NCI-H460 (cell line): ENCODE results near the gene KLHL20. TPM values are rescaled to one million over a fixed set of nuclear protein-coding genes. Genes with fewer than 3 reads are reported as not detected.
"Not testable (repeated sequence)": the region's sequence is repeated elsewhere in the genome, so short reads cannot be mapped to it uniquely, and the experiment has no call there.

Source experiments
- DNase-seq: peaks from one replicate; pipeline ENCODE4 v3.0.0-alpha.2; 2016; ENCODE audit warnings: low read depth; ENCODE audit errors: extremely low read depth
- total RNA-seq: library from RNA; depleted of rRNA; stranded (reverse); fragments of >200 nt; shearing (Covaris generic); gene quantifications from 2 replicates; pipeline ENCODE4 v1.2.3, GENCODE V29; 2014

Gene KLHL20
- total RNA-seq, 1 experiment from 2014 or later = 30.1 TPM

DNA sequence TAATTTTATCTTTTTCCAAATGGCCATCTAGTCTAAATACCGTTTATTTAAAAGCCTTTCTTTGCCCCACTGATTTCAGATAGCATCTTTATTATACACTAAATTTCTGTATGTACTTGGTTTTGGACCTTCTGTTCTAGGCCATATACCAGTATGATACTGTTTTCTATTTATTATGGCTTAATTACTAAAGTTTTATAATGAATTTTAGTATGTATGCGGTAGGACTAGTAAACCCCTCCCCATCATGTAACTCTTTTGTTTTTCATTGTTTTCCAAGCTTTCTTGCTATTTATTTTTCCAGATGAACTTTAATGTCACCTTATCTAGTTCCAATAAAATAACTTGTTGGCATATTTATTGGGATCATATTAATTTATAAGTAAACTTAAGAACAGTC lies 29.9 kb downstream of the KLHL20 start:
- no peak for DNase-seq

DNA sequence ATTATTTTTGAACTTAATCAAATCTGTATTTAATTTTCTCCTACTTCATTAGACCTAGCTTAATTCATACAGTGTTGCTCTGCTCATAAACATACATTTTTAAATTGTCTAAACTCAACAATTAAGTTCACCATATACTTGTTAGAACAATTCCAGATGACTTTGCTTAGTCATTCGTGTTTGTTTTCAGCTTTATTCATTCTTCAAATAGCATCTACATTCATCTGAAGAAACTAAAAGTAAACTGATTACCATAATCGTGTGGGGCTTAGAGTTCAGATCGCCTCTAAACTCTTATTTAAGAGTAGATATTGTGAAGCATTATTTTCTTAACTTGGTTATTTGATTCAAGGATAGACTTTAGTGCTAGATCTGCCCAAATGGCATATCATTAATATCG lies 34.4 kb downstream of the KLHL20 start:
- DNase-seq = no peak

DNA sequence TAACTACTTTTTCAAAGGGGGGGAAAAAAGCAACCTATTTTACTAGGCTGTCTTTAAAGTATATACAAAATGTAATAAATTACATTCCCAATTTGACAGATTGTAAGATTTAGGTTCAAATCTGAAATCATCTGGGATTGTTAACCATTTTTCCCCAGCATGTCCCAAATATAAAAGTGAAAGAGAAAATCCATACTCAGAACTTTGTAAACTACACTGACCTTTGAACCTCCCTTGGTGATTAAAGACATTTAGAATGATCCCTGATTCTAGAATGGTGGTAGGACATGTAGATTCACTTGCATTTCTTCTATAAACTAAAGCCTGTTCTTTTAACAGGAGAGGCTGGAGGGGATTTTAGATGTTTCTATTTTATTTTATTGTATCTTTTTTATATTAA lies 39.0 kb downstream of the KLHL20 start:
- no peak for DNase-seq

DNA sequence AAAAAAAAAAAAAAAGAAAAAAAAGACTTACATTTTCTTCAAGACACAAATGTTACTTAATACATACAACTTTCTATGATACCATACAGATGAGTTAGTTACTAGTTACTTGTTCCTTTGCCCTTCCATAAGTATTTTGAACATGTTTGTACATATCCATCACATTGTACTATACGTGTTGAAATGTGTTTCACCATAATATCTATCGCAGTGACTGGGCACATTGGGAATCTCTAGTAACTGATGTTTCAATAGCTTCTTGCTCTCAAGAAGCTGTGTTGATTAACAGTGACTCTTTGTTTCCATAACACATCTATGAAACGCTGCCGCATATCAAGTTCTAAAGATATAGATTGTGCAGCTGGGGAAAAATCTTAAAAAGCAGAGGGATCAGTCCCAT lies 42.9 kb downstream of the KLHL20 start:
- DNase-seq = no peak

DNA sequence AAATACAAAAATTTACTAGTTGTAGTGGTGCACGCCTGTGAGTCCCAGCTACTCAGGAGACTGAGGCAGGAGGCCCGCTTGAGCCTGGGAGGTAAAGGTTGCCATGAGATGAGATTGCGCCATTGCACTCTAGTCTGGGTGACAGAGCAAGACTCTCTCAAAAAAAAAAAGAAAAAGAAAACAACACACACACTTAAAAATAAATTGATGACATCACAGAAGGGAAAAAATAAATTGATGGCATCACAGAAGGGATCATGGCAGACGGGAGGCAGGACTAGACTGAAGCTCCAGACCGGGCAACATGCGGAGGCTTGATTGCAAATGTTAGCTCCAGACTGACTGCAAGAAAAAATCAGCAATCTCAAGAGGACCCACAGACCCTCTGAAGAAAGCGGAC lies 43.3 kb downstream of the KLHL20 start:
- DNase-seq = no peak

DNA sequence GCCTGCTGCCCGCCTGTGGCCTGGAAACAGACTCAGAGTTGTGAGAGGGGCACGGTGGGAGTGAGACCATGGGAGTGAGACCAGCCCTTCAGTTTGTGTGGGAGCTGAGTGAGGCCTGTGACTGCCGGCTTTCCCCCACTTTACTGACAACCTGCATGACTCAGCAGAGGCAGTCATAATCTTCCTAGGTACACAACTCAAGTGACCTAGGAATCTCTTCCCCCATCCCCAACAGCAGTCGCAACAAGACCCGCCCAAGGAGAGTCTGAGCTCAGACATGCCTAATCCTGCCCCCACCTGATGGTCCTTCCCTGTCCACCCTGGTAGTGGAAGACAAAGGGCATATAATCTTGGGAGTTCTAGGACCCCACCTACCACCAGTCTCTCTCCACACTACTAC lies 44.2 kb downstream of the KLHL20 start:
- DNase-seq = no peak

DNA sequence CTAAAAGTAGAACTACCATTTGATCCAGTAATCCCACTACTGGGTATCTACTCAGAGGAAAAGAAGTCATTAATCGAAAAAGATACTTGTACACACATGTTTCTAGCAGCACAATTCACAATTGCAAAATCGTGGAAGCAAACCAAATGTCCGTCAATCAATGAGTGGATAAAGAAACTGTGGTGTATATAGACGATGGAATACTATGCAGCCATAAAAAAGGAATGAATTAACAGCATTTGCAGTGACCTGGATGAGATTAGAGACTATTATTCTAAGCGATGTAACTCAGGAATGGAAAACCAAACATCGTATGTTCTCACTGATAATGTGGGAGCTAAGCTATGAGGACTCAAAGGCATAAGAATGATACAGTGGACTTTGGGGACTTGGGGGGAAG lies 49.5 kb downstream of the KLHL20 start:
- not testable (repeated sequence) for DNase-seq

DNA sequence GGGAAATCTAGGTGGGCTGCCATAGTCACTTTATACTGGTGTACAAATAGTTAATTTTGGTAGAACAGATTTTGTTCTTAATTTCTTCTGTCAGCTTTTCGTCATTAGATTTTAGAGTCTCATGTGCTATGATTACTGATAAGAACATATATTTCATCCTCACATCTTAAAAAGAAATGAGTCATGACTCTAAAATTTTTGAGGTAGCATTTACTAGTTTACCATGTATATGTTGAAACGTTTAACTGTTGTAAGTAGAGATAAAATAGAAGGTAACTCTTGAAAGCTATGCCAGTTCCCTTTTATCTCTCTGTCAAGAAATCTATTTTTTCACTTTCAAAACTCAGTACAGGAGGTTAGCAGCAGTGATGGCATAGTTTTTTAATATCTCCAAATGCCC lies 53.4 kb downstream of the KLHL20 start:
- DNase-seq = no peak

DNA sequence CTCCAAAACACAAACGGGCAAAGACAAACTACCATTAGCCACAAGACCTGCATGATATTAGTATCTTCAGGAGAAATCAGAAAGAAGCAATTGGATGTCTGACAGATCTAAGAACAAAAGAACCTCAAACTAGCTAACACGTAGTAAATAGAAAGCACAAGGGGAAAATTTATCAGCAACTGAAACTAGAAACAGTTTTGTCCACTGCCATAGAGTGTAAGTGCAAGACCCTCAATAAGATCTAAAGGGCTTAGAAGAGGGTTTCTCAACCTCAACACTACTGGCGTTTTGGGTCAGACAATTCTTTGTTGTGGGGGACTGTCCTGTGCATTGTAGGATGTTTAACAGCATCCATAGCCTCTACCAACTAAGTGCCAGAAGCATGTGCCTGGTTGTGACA lies 54.0 kb downstream of the KLHL20 start:
- DNase-seq = no peak

DNA sequence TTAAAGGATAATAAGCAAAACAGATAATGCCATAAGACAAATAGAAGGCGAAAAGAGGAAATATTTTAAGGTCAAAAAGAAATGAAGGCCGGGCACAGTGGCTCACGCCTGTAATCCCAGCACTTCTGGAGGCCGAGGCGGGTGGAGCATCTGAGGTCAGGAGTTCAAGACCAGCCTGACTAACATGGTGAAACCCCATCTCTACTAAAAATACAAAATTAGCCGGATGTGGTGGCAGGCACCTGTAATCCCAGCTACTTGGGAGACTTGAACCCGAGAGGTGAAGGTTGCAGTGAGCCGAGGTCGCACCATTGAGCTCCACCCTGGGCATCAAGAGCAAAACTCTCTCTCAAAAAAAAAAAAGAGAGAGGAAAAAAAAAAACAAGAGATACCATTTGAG lies 55.5 kb downstream of the KLHL20 start:
- not testable (repeated sequence) for DNase-seq

DNA sequence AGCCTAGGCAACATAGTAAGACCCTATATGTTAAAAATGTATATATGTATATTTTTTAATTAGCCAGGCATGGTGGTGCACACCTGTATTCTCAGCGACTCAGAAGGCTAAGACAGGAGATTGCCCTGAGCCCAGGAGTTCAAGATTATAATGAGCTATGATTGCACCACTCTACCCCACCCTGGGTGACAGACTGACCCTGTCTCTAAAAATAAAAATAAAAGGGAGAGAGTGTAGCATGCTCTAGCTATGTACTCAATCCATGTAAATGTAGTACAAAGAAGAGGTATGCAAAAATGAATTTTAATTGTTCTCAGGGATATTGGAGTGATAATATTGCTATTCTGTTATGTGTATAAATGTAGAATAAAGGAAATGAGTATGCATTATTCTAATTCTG lies 56.8 kb downstream of the KLHL20 start:
- no peak for DNase-seq

DNA sequence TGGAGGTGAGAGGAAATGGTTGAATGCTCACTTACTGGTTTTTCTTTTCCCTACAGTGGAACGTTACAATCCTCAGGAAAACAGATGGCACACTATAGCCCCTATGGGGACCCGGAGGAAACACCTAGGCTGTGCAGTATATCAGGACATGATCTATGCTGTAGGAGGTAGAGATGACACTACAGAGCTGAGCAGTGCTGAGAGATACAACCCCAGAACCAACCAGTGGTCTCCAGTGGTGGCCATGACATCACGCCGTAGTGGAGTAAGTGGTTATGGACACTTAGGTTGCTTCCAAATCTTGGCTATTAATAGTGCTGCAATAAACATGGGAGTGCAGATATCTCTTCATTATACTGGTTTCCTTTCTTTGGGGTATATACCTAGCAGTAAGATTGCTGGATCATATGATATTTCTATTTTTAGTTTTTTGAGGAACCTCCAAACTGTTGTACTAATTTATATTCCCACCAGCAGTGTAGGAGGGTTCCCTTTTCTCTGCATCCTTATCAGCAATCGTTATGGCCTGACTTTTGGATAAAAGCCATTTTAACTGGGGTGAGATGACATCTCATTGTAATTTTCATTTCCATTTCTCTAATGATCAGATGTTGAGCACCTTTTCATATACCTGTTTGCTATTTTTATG lies 60.9 kb downstream of the KLHL20 start:
- DNase-seq = no peak

DNA sequence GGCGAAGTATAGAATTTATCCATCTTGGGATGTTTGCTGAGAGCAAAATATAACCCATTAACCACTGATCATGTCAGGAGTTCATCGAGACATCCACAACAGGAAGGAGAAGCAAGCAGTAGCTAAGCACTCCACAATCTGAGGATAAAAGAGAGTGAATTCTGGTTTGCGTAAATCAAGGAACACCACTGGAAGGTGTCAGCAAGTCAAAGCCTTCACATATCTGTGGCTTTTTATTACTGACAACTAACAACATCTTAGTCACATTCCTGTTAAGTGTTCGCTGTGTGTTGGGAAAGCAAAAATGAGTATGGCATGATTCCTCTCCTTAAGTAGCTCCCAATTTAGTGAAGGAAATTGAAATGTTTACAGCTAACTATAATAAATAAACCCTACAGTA lies 65.2 kb downstream of the KLHL20 start:
- DNase-seq = no peak

DNA sequence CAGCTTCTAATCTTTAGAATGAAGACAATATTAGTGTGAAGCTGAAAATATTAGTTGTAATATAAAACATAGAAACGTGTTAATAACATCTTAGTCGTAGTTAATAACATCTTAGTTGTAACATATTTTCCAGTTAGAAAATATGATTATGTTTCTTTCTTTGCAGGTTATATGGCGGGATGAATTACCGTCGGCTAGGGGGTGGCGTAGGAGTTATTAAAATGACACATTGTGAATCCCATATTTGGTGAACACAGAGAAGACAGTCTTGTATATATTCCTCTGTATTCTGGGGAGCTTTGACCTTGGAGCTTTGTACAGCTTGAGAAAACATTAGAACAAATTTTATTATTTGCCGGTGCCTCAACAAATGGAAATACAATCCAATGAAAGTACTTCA lies 70.2 kb downstream of the KLHL20 start:
- DNase-seq = no peak

DNA sequence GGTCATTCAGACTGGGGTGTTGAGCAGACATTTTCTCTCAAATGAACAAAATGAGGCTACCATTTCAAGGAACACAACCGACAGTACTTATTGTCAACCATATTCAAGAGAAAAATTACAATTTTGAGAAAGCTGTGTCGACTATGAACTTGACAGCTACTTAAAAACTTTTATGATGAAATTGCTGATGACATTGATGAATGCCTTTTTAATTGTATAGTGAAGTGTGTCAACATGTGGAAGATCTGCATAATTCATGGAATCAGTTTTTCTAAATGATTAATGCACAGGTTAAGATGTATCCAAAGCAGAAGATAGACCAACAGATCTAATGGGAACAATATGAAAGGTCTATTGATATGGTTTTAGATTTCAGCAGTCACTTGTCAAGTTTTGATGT lies 75.1 kb downstream of the KLHL20 start:
- DNase-seq = no peak

DNA sequence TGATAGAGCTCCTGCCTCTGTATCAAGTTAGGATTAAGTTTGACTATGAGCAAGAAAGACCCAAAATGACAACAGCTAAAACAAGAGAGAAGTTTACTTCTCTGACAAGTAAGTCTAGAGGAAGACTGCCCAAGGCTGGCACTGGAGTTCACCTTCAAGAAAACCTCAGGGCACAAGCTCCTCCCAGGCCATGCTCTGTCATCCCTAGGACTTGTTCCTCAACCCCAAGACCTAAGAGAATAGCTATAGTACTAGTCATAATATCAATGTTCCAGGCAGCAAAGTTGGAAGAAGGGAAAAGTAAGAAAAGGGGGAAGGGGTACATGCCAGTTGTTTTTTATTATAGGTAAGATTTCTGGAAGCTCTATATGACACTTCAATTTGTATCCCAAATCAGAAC lies 83.3 kb downstream of the KLHL20 start:
- DNase-seq = no peak

DNA sequence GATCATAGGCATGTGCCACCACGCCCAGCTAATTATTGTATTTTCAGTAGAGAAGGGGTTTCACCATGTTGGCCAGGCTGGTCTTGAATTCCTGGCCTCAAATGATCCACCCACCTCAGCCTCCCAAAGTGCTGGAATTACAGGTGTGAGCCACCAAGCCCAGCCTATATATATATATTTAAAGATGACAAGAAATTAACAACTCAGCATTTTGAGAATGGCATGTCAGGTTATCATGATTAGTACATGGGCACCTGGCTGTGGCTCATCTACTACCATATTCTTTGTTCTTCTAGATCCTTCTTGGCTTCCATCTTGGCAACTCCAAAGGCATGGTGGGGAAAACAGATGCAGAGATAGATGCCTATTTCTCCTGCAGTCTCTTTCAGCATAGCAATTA lies 85.2 kb downstream of the KLHL20 start:
- DNase-seq = not testable (repeated sequence)

DNA sequence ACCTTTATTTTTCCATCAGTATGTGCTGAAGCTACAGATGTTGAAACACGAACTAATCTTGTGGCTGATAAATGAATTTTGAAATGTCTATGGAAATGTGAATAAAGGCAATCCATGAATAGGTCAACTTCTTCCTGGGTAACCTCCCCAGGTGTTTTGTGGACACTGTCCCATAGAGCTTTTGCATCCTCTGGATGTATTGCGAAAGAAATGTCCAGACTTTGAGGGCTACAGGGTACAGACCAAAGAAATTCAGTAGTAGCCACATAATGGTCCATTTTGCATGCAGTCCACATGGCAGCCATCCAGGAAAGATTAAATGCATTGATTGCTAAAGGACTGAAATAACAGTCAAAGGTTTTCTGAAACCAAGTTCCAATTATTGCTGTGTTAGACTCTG lies 88.2 kb downstream of the KLHL20 start:
- DNase-seq = no peak

DNA sequence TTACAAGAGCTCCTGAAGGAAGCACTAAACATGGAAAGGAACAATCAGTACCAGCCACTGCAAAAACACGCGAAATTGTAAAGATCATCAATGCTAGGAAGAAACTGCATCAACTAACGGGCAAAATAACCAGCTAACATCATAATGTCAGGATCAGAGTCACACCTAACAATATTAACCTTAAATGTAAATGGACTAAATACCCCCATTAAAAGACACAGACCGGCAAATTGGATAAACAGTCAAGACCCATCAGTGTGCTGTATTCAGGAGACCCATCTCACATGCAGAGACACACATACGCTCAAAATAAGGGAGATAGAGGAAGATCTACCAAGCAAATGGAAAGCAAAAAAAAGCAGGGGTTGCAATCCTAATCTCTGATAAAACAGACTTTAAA lies 98.9 kb downstream of the KLHL20 start:
- not testable (repeated sequence) for DNase-seq

DNA sequence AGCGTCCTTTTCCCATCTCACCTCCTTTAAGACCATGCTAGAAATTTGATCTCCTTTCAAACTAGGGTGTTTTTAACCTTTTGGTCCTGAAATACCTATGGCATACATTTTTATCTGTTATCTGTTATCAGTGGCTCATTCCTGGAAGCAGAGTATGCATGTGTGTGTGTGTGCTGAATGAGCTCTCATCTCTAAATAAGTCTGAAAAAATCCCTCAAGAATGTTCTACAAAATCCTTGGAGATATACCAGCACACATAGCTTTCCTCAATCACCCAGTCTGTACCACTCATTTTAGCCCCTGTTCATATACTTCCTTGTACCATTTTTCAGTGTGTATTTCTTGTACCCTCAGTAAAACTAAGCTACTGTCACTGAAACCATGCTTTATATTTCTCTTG lies 103.7 kb downstream of the KLHL20 start:
- no peak for DNase-seq

DNA sequence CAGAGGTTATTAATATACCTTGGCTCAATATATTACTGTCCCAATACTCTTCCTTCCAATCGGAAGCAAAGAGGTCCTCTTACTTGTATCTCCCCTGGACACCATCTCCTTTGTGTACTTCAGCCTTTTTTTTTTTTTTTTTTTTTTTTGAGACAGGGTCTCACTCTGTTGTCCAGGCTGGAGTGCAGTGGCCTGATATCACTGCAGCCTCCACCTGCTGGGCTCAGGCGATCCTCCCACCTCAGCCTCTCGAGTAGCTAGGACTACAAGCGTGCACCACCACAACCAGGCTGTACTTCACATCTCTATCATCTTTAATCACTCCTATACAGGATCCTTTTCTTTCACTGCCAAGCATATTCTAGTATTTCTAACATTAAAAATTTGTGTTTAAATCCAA lies 106.9 kb downstream of the KLHL20 start:
- no peak for DNase-seq

DNA sequence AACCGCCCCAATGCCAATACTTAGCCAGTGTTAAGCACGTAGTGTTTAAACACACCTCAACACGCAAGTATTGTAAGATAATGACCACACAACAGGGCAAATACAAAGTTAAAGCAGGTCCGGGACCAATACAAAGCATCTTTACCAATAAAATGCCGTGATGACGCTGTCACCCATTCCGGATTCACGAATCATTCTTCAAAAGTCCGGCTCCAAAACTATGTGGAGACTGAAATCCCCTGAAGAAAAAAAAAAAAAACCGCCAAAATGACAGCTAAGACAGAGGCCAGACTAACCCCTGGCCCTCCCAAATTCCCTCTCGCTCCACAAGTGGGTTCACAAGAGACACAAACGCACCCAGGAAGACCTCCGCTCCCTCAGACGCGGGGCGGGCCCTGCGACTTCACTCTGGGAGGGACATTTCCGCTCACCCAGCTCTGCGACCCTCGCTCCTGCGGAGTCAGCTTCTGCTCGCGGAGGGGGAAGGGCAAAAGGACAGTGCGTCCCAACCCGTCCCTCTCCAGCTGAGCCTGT lies 109.1 kb downstream of the KLHL20 start:
- no peak for DNase-seq
